ENCODE results near the gene MEIOSIN. TPM values are rescaled to one million over a fixed set of nuclear protein-coding genes. Genes with fewer than 3 reads are reported as not detected.
"Not testable (repeated sequence)": the region's sequence is repeated elsewhere in the genome, so short reads cannot be mapped to it uniquely, and the experiment has no call there.

The MEIOSIN gene
- total RNA-seq: not detected

- no peaks in the 10 kb centered on the region for H3K27me3 ChIP-seq
- 91 to 92% methylated on average over 42 to 59 of the region's 59 CpGs for WGBS, 2 donors
- no peaks in the 10 kb centered on the region for H3K9me3 ChIP-seq
- H3K27ac ChIP-seq: no peak within 1 kb of the TSS
- no peak for TF ChIP-seq EP300 (IDR thresholded peaks at IDR 0.05)
- TF ChIP-seq CTCF (IDR thresholded peaks at IDR 0.05): no peak
- no peak for TF ChIP-seq POLR2A (IDR thresholded peaks at IDR 0.05)
- peaks cover 0 to 19% (median 13%) of the 10 kb centered on the region in 4 donors for H3K4me1 ChIP-seq
- H3K36me3 ChIP-seq: no peaks in the 10 kb centered on the region
- DNase-seq (ENCODE audit: low spot score in 2 of 2): no peak
- H3K4me3 ChIP-seq: no peak within 1 kb of the TSS
Measured at GRCh38 chr19:45733160-45733810, at the start of gene MEIOSIN. Gene MEIOSIN, plus strand, starts transcription at chr19:45733439. Its CDS starts 1,938 bp downstream, at chr19:45735377.

- H3K36me3 ChIP-seq: peaks cover 4 to 67% (median 36%) of the 10 kb centered on the region in 3 donors
- WGBS, 2 donors: 84 to 93% methylated on average over 11 of the region's 11 CpGs
Measured at GRCh38 chr19:45685045-45685444, 48.2 kb upstream of the MEIOSIN start.

GRCh38 chr19:45687599-45687998 is 45.6 kb upstream of the MEIOSIN start:
- WGBS, 2 donors: 83 to 86% methylated on average over 8 to 9 of the region's 9 CpGs
- H3K36me3 ChIP-seq: peaks cover 4 to 67% (median 36%) of the 10 kb centered on the region in 3 donors
- H3K4me1 ChIP-seq: peaks cover 0 to 19% (median 8%) of the 10 kb centered on the region in 4 donors
- no peak overlapping the region for H3K27ac ChIP-seq
- no peak for TF ChIP-seq EP300 (IDR thresholded peaks at IDR 0.05)
- TF ChIP-seq POLR2A (IDR thresholded peaks at IDR 0.05): no peak
- no peak for TF ChIP-seq CTCF (IDR thresholded peaks at IDR 0.05)
- H3K4me3 ChIP-seq: no peak overlapping the region
- no peaks in the 10 kb centered on the region for H3K9me3 ChIP-seq
- H3K27me3 ChIP-seq: no peaks in the 10 kb centered on the region
- DNase-seq (ENCODE audit: low spot score in 2 of 2): no peak

More at GRCh38 chr19:45685045-45685444, 48.2 kb upstream of the MEIOSIN start:
- not testable (repeated sequence) for H3K27ac ChIP-seq; DNase-seq (ENCODE audit: low spot score in 2 of 2); H3K27me3 ChIP-seq; H3K4me3 ChIP-seq; H3K9me3 ChIP-seq
- H3K4me1 ChIP-seq: peaks cover 0 to 20% (median 2%) of the 10 kb centered on the region in 4 donors

- peak within 1 kb of the TSS; percentile 60 to 86 (median 73) for H3K4me3 ChIP-seq
Measured at GRCh38 chr19:45691516-45692186, 41.6 kb upstream of the MEIOSIN start, which contains the start of gene SNRPD2. Gene SNRPD2, minus strand, starts transcription at chr19:45691953. Its CDS starts 65 bp downstream, at chr19:45691888.

More at GRCh38 chr19:45691516-45692186, 41.6 kb upstream of the MEIOSIN start, which contains the start of gene SNRPD2:
- H3K27ac ChIP-seq: peak within 1 kb of the TSS; percentile 82 to 95 (median 92)
- peaks cover 0 to 33% (median 10%) of the 10 kb centered on the region in 4 donors for H3K4me1 ChIP-seq
- WGBS, 2 donors: 0% methylated on average over 26 to 36 of the region's 36 CpGs
- no peaks in the 10 kb centered on the region for H3K27me3 ChIP-seq
- H3K36me3 ChIP-seq: peaks cover 4 to 46% (median 15%) of the 10 kb centered on the region in 3 donors
- TF ChIP-seq CTCF (IDR thresholded peaks at IDR 0.05): no peak
- peak in 1 of 2 donors; percentile 89 for TF ChIP-seq EP300 (IDR thresholded peaks at IDR 0.05)
- peak; percentile 44 to 80 for TF ChIP-seq POLR2A (IDR thresholded peaks at IDR 0.05)
- no peaks in the 10 kb centered on the region for H3K9me3 ChIP-seq
- DNase-seq (ENCODE audit: low spot score in 2 of 2): peak; percentile 89 to 93

All from tibial nerve (tissue), 4 donors.